Left lung (tissue), 10 donors: ENCODE data around the gene SLCO4A1. TPM values are rescaled to one million over a fixed set of nuclear protein-coding genes. Genes with fewer than 3 reads are reported as not detected.

Experiments used
- ATAC-seq: fragments of 200-7000 bp; cut with Tn5 transposase; one replicate; pipeline ENCODE4 v1.9.1; 2020; ENCODE audit warnings: moderate library complexity
- DNase-seq, 4 donors: peaks; one replicate each; pipeline ENCODE4 v3.0.0-alpha.2; 2013 to 2020
- H3K27ac ChIP-seq, 2 donors: fragments of 200-600 bp; sonication (generic) in 1 of 2; one replicate each; pipeline versions ENCODE4 v1.5.0 to v1.8.0; 2020 to 2021
- H3K27me3 ChIP-seq, 2 donors: fragments of 200-600 bp; sonication (generic) in 1 of 2; one replicate each; pipeline versions ENCODE4 v1.5.0 to v1.8.0; 2020 to 2021
- H3K36me3 ChIP-seq, 2 donors: fragments of 200-600 bp; sonication (generic) in 1 of 2; one replicate each; pipeline versions ENCODE4 v1.5.0 to v1.8.0; 2020 to 2021
- H3K4me1 ChIP-seq, 2 donors: fragments of 200-600 bp; one replicate each; pipeline ENCODE4 v1.8.0; 2021
- H3K4me3 ChIP-seq, 2 donors: fragments of 200-600 bp; sonication (generic) in 1 of 2; one replicate each; pipeline versions ENCODE4 v1.5.0 to v1.8.0; 2020 to 2021; ENCODE audit warnings: mild to moderate bottlenecking in 1 of 2
- H3K9me3 ChIP-seq, 2 donors: fragments of 200-600 bp; sonication (generic) in 1 of 2; one replicate each; pipeline versions ENCODE4 v1.5.0 to v1.8.0; 2020 to 2021
- intact Hi-C, 2 donors: fragments of 100-400 bp; cut with DNase I; formaldehyde crosslinking; loops; one replicate each; pipeline versions ENCODE4 v1.11.2 to v1.14.2; 2022
- polyA plus RNA-seq, 6 donors: library from polyadenylated mRNA; unstranded; fragments of 120-200 nt; gene quantifications; one replicate each; pipeline ENCODE4 v1.2.1, GENCODE V29; 2013; ENCODE audit not compliant: insufficient read length in 6 of 6
- total RNA-seq, 2 donors: library from RNA; stranded (reverse); fragmentation: NEBNext Ultra II Directional; extraction: Animal tissue kit (Norgen Biotek cat#: 25700); gene quantifications; one replicate each; pipeline ENCODE4 v1.2.1, GENCODE V29; 2021
- TF ChIP-seq, protein P1 (sequence below), 2 donors: fragments of 200-600 bp; sonication (generic) in 1 of 2; IDR thresholded peaks; one replicate each; pipeline versions ENCODE4 v1.5.0 to v1.8.0; 2021; ENCODE audit warnings: antibody characterized with exemption in 2 of 2
- donor health status: DM: no; HTN: yes; CAD: no.
- donor health status: DM: no; HTN: no; CAD: no.

Gene SLCO4A1
- total and polyA plus RNA-seq, 8 donors = 0.20 to 47.2 (median 0.60) TPM

- H3K9me3 ChIP-seq = no peaks in the 10 kb centered on the region
- H3K27ac ChIP-seq = peak overlapping the region in 1 of 2 donors; percentile 13
- H3K36me3 ChIP-seq = peaks cover 0 to 84% of the 10 kb centered on the region in 2 donors
- no peak for DNase-seq
- H3K4me3 ChIP-seq = no peak overlapping the region
- H3K27me3 ChIP-seq = peaks cover 0 to 37% of the 10 kb centered on the region in 2 donors
- intact Hi-C loops = loop anchor here in 1 of 2 donors (5.0 kb wide), 1 partner anchor 125 kb away; no protein-coding TSS in a partner anchor
- TF ChIP-seq, protein P1, sequence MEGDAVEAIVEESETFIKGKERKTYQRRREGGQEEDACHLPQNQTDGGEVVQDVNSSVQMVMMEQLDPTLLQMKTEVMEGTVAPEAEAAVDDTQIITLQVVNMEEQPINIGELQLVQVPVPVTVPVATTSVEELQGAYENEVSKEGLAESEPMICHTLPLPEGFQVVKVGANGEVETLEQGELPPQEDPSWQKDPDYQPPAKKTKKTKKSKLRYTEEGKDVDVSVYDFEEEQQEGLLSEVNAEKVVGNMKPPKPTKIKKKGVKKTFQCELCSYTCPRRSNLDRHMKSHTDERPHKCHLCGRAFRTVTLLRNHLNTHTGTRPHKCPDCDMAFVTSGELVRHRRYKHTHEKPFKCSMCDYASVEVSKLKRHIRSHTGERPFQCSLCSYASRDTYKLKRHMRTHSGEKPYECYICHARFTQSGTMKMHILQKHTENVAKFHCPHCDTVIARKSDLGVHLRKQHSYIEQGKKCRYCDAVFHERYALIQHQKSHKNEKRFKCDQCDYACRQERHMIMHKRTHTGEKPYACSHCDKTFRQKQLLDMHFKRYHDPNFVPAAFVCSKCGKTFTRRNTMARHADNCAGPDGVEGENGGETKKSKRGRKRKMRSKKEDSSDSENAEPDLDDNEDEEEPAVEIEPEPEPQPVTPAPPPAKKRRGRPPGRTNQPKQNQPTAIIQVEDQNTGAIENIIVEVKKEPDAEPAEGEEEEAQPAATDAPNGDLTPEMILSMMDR (IDR thresholded peaks at IDR 0.05) = no peak
- no peak for ATAC-seq
- peaks cover 0 to 69% of the 10 kb centered on the region in 2 donors for H3K4me1 ChIP-seq
These were observed 25.5 kb downstream of the SLCO4A1 start for GRCh38 chr20:62667530-62668440.

- intact Hi-C loops = loop anchor here in 1 of 2 donors (5.0 kb wide), 1 partner anchor 124 kb away; no protein-coding TSS in a partner anchor
- H3K27ac ChIP-seq = no peak overlapping the region
- peaks cover 0 to 61% of the 10 kb centered on the region in 2 donors for H3K4me1 ChIP-seq
- peaks cover 0 to 76% of the 10 kb centered on the region in 2 donors for H3K36me3 ChIP-seq
- H3K27me3 ChIP-seq = peaks cover 0 to 37% of the 10 kb centered on the region in 2 donors
- TF ChIP-seq, protein P1 (IDR thresholded peaks at IDR 0.05) = peak; percentile 76 to 86
- DNase-seq (peak in 3 of 4 donors; percentile 55 to 78 (median 61)), ATAC-seq (peak; percentile 73)
- no peaks in the 10 kb centered on the region for H3K9me3 ChIP-seq
- H3K4me3 ChIP-seq = no peak overlapping the region
These were observed 26.2 kb downstream of the SLCO4A1 start for GRCh38 chr20:62668441-62669027.

DNA sequence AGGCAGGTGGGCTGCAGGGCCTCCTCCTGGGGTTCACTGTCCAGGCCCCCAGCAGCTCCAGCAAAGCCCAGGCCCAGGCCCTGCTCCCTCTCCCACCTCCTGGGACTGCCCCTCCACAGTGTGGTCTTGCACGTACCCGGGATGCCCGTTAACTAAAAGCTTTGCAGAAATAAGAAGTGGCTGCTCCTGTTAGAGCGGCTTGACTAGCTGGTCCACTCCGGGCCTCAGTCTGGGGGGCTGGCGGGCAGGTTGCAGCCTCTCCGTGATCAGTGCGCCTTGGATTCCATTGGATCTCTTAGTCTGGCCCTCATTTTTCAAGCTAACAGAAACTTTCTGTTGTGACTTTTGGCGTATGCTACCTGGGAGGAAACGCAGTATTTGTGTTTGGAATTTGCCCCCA is 26.9 kb downstream of the SLCO4A1 start:
- Histone ChIP-seq H3K9me3 (no peaks in the 10 kb centered on the region), H3K4me3 (no peak overlapping the region), H3K27ac (no peak overlapping the region), H3K4me1 (peaks cover 0 to 63% of the 10 kb centered on the region in 2 donors), H3K27me3 (peaks cover 0 to 41% of the 10 kb centered on the region in 2 donors), H3K36me3 (peaks cover 0 to 69% of the 10 kb centered on the region in 2 donors)
- no peak for ATAC-seq
- intact Hi-C loops = loop anchor here in 1 of 2 donors (5.0 kb wide), 1 partner anchor 123 kb away; no protein-coding TSS in a partner anchor
- TF ChIP-seq, protein P1 (IDR thresholded peaks at IDR 0.05) = no peak
- peak in 1 of 4 donors; percentile 53 for DNase-seq

DNA sequence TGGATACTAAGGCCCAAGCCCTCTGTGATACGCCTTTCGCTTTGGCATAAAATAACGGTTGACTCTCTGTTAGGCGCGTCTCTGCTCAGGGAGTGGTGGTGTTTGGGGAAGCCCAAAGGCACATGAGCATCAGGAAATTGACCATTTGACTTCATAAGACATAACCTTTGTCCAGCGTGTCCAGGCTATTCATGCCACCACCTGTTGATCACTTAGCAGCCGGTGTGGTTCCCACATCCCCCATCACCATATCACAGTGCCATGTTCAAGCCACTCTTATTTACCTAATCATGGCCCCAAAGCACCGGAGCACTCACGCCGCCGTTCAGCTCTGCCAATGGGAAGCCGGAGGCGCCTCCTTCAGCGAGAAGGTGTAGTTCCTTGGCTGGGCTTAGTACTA is 27.9 kb downstream of the SLCO4A1 start:
- Histone ChIP-seq H3K4me3 (no peak overlapping the region), H3K36me3 (peaks cover 0 to 60% of the 10 kb centered on the region in 2 donors), H3K4me1 (peaks cover 0 to 64% of the 10 kb centered on the region in 2 donors), H3K9me3 (no peaks in the 10 kb centered on the region), H3K27ac (no peak overlapping the region), H3K27me3 (peaks cover 0 to 48% of the 10 kb centered on the region in 2 donors)
- intact Hi-C loops = no loop called here
- no peak for DNase-seq
- TF ChIP-seq, protein P1 (IDR thresholded peaks at IDR 0.05) = no peak
- no peak for ATAC-seq

DNA sequence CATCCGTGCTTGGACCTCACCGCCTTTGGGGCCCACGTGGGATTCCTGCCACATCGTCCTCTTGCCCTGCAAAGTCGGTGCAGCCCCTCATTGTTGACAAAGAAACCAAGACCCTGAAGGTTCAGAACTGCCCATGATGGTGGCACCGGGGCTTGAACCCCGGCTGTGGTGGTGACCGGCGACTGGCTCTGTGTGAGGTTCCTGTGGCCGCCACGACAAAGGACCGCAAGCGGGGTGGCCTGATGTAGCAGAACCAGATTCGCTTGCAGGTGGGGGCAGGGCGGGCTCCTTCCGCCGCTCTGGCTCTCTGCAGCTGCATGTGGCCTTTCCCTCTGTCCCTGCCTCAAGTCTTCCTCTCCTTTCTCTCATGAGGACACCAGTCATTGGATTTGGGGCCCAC is 28.7 kb downstream of the SLCO4A1 start:
- Histone ChIP-seq H3K36me3 (peaks cover 0 to 57% of the 10 kb centered on the region in 2 donors), H3K27ac (peak overlapping the region in 1 of 2 donors; percentile 58), H3K4me1 (peaks cover 0 to 67% of the 10 kb centered on the region in 2 donors), H3K4me3 (no peak overlapping the region), H3K27me3 (peaks cover 0 to 49% of the 10 kb centered on the region in 2 donors), H3K9me3 (no peaks in the 10 kb centered on the region)
- ATAC-seq (no peak), DNase-seq (no peak)
- TF ChIP-seq, protein P1 (IDR thresholded peaks at IDR 0.05) = no peak
- intact Hi-C loops = no loop called here
